Endodermal cell (in vitro differentiated cells): Measurements from ENCODE around the gene ODR4. TPM values are rescaled to one million over a fixed set of nuclear protein-coding genes. Genes with fewer than 3 reads are reported as not detected.

Experiments used
- DNase-seq: peaks from one replicate; pipeline ENCODE4 v3.0.0-alpha.2; 2017
- H3K27ac ChIP-seq: 2 replicates; pipeline ENCODE4 v1.5.1; 2013; ENCODE audit warnings: mild to moderate bottlenecking, low read depth, low read length, moderate library complexity
- H3K27me3 ChIP-seq: 2 replicates; pipeline ENCODE4 v1.6.1; 2013; ENCODE audit warnings: mild to moderate bottlenecking, low read length, moderate library complexity; ENCODE audit not compliant: insufficient read depth, control insufficient read depth, poor library complexity, severe bottlenecking
- H3K36me3 ChIP-seq: 2 replicates; pipeline ENCODE4 v1.7.0; 2013; ENCODE audit warnings: mild to moderate bottlenecking, low read length, moderate library complexity; ENCODE audit not compliant: control insufficient read depth, insufficient read depth
- H3K4me1 ChIP-seq: one replicate; pipeline ENCODE4 v1.7.0; 2013; ENCODE audit warnings: low read length; ENCODE audit not compliant: control insufficient read depth, insufficient read depth
- H3K4me3 ChIP-seq: 2 replicates; pipeline ENCODE4 v1.5.1; 2013; ENCODE audit warnings: mild to moderate bottlenecking, low read length, moderate library complexity
- H3K9ac ChIP-seq: 2 replicates; pipeline ENCODE4 v1.6.1; 2013; ENCODE audit warnings: mild to moderate bottlenecking, low read length, moderate library complexity; ENCODE audit not compliant: poor library complexity, severe bottlenecking; ENCODE audit errors: extremely low read depth
- H3K9me3 ChIP-seq: 2 replicates; pipeline ENCODE4 v1.6.1; 2013; ENCODE audit warnings: mild to moderate bottlenecking, low read length, moderate library complexity; ENCODE audit not compliant: control insufficient read depth
- H3K27ac Mint-ChIP-seq: 2 replicates; pipeline ENCODE4 v1.8.0; 2020; ENCODE audit warnings: mixed read lengths
- H3K27me3 Mint-ChIP-seq: 2 replicates; pipeline ENCODE4 v1.8.0; 2021; ENCODE audit warnings: mild to moderate bottlenecking, mixed read lengths; ENCODE audit not compliant: insufficient read depth
- H3K36me3 Mint-ChIP-seq: 2 replicates; pipeline ENCODE4 v1.8.0; 2020; ENCODE audit warnings: low read depth, mixed read lengths
- H3K4me1 Mint-ChIP-seq: 2 replicates; pipeline ENCODE4 v1.8.0; 2020; ENCODE audit warnings: mixed read lengths
- H3K4me3 Mint-ChIP-seq: 2 replicates; pipeline ENCODE4 v1.8.0; 2020; ENCODE audit warnings: mild to moderate bottlenecking, moderate library complexity, mixed read lengths
- H3K9me3 Mint-ChIP-seq: 2 replicates; pipeline ENCODE4 v1.8.0; 2020; ENCODE audit warnings: mild to moderate bottlenecking, mixed read lengths
- WGBS, 2 experiments: methylation state at CpG; one replicate each; pipeline versions ENCODE4 v1.1.5 to v1.1.7; 2013; ENCODE audit warnings: missing lambda C conversion rate in 2 of 2, mixed read lengths in 1 of 2; ENCODE audit not compliant: insufficient coverage in 1 of 2, insufficient read length in 1 of 2; 5-methylcytosine and 5-hydroxymethylcytosine counted together
- total RNA-seq, 2 donors: library from RNA; stranded (reverse); fragmentation: NEBNext Ultra II Directional in 1 of 2; extraction: Animal tissue kit (Norgen Biotek cat#: 25700) in 1 of 2; gene quantifications; 2 replicates in 1 of 2; 3 replicates in 1 of 2; pipeline ENCODE4 v1.2.1, GENCODE V29; 2021
- TF ChIP-seq, protein P1 (sequence below): fragments of 200-600 bp; sonication (generic); conservative IDR thresholded peaks from 2 replicates; pipeline ENCODE4 v1.5.0; 2021; ENCODE audit warnings: antibody characterized with exemption, mild to moderate bottlenecking

ODR4 gene
- total RNA-seq, 2 donors from 2014 or later = 20.8 to 22.5 TPM

GRCh38 chr1:186426118-186426517, 50.5 kb downstream of the ODR4 start:
- no peak overlapping the region for H3K4me3 ChIP-seq
- no peaks in the 10 kb centered on the region for H3K9me3 Mint-ChIP-seq
- H3K9me3 ChIP-seq = no peaks in the 10 kb centered on the region
- no peak overlapping the region for H3K9ac ChIP-seq
- 85 to 100% methylated on average over 2 to 3 of the region's 3 CpGs for WGBS, 2 experiments
- no peaks in the 10 kb centered on the region for H3K27me3 Mint-ChIP-seq
- TF ChIP-seq, protein P1, sequence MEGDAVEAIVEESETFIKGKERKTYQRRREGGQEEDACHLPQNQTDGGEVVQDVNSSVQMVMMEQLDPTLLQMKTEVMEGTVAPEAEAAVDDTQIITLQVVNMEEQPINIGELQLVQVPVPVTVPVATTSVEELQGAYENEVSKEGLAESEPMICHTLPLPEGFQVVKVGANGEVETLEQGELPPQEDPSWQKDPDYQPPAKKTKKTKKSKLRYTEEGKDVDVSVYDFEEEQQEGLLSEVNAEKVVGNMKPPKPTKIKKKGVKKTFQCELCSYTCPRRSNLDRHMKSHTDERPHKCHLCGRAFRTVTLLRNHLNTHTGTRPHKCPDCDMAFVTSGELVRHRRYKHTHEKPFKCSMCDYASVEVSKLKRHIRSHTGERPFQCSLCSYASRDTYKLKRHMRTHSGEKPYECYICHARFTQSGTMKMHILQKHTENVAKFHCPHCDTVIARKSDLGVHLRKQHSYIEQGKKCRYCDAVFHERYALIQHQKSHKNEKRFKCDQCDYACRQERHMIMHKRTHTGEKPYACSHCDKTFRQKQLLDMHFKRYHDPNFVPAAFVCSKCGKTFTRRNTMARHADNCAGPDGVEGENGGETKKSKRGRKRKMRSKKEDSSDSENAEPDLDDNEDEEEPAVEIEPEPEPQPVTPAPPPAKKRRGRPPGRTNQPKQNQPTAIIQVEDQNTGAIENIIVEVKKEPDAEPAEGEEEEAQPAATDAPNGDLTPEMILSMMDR = no peak
- H3K27ac ChIP-seq = no peak overlapping the region
- H3K4me3 Mint-ChIP-seq = no peak overlapping the region
- no peak for DNase-seq
- no peak overlapping the region for H3K27ac Mint-ChIP-seq
- H3K4me1 Mint-ChIP-seq = no peaks in the 10 kb centered on the region
- H3K36me3 ChIP-seq = no peaks in the 10 kb centered on the region
- no peaks in the 10 kb centered on the region for H3K36me3 Mint-ChIP-seq
- H3K4me1 ChIP-seq = no peaks in the 10 kb centered on the region
- no peaks in the 10 kb centered on the region for H3K27me3 ChIP-seq

- Histone ChIP-seq H3K27me3 (no peaks in the 10 kb centered on the region), H3K4me3 (no peak overlapping the region), H3K9me3 (no peaks in the 10 kb centered on the region), H3K9ac (no peak overlapping the region), H3K27ac (no peak overlapping the region), H3K36me3 (no peaks in the 10 kb centered on the region), H3K4me1 (no peaks in the 10 kb centered on the region)
- no peaks in the 10 kb centered on the region for H3K4me1 Mint-ChIP-seq
- H3K36me3 Mint-ChIP-seq = no peaks in the 10 kb centered on the region
- no peak for DNase-seq
- 83 to 100% methylated on average over 2 to 3 of the region's 3 CpGs for WGBS, 2 experiments
- TF ChIP-seq, protein P1 = no peak
- no peak overlapping the region for H3K27ac Mint-ChIP-seq
- H3K4me3 Mint-ChIP-seq = no peak overlapping the region
- H3K27me3 Mint-ChIP-seq = no peaks in the 10 kb centered on the region
- H3K9me3 Mint-ChIP-seq = no peaks in the 10 kb centered on the region
These were observed 53.4 kb downstream of the ODR4 start for GRCh38 chr1:186429017-186429416.

DNA sequence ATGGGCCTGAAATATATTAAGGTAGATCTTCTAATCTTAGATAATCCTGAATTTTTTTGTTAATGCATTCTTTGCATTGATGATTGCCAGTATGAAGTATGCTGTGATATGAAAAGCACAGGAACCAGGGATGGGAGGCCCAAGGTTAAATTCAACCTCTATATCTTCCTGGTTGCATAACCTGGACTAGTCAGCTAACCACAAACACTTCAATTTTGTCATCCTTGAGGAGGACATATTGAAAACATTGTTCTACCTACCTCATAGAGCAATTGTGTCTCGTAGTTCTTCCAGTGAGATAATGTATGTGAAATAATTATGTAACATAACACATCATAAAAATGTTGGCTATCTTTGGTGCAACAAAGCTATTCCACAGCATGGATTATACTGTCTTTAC, 59.7 kb downstream of the ODR4 start:
- Histone ChIP-seq H3K27ac (no peak overlapping the region), H3K9me3 (no peaks in the 10 kb centered on the region), H3K9ac (no peak overlapping the region), H3K4me3 (no peak overlapping the region), H3K27me3 (no peaks in the 10 kb centered on the region), H3K4me1 (no peaks in the 10 kb centered on the region), H3K36me3 (no peaks in the 10 kb centered on the region)
- TF ChIP-seq, protein P1 = no peak
- no peak overlapping the region for H3K27ac Mint-ChIP-seq
- peaks cover 2% of the 10 kb centered on the region for H3K27me3 Mint-ChIP-seq
- peaks cover 5% of the 10 kb centered on the region for H3K4me1 Mint-ChIP-seq
- DNase-seq = no peak
- H3K36me3 Mint-ChIP-seq = no peaks in the 10 kb centered on the region
- WGBS, 2 experiments = no CpG with 5 or more reads among the region's 1 CpG
- H3K9me3 Mint-ChIP-seq = no peaks in the 10 kb centered on the region
- H3K4me3 Mint-ChIP-seq = no peak overlapping the region
